Measurements from ENCODE around the gene DAG1.
A peak's percentile ranks its signal among the peaks of the same experiment; 100 is the strongest.

DAG1 gene

DNA sequence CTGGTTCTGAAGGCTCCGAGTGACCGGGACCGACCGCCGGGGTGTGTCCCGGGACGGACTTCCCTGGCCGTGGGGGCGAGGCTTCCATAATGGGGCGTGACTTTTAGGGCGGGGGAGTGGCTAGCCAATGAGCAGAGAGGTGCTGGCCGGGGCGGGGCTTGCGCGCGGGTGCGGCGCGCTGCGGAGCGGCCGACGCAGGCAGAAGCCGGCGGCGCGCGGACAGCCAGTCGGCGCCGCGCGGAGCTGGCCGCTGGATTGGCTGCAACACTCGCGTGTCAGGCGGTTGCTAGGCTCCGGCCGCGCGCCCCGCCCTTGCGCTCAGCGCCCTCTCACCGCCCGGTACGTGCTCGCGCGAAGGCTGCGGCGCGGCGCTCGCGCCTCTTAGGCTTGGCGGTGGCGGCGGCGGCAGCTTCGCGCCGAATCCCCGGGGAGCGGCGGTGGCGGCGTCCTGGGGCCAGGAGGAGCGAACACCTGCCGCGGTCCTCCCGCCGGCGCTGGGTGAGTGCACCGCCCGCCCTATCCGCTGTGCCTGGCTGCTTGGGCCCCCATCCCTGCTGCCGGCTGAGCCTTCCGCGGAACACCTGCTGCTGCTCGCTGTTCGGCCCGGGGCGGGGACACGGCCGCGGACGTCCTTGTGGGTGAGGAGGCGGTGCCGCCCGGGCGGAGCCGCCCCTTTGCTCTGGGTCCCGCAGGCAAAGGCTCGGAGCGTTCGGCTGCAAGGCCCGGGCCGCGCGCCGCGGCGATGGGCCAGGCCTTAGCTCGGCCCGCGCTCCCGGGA lies at the start of gene DAG1:
Gene DAG1 (plus strand): TSS at position 332 of the 778 bp plus-strand sequence. CDS start 40,268 bp downstream, outside the sequence.
- DNase-seq (ENCODE audit: low read depth in 3 of 3), result peak; percentile 86 to 94 (median 87)

DNA sequence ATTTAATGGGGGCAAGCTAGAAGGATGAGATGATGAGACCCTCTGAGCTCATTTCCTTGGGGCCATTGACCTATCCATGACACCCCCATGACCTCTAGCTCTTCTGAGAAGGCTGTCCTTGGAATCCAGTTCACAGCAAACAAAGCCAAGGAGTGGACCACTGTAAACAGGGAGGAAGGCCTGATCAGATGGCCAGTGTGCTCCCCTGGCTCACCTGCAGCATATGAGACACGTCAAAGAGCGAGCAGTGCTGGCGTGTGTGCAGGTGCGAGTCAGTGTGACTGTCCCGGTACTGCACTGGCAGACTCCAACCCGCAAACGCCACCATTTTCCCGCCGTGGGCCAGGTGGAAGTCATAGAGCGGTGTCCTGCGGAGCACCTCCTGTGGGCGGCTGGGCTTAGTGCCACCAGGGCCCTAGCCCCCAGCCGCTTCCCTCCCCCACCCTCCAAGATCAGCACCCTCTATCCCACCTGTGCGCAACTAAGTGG lies 48.1 kb upstream of the DAG1 start:
- no peak for DNase-seq (ENCODE audit: low read depth in 3 of 3)

DNA sequence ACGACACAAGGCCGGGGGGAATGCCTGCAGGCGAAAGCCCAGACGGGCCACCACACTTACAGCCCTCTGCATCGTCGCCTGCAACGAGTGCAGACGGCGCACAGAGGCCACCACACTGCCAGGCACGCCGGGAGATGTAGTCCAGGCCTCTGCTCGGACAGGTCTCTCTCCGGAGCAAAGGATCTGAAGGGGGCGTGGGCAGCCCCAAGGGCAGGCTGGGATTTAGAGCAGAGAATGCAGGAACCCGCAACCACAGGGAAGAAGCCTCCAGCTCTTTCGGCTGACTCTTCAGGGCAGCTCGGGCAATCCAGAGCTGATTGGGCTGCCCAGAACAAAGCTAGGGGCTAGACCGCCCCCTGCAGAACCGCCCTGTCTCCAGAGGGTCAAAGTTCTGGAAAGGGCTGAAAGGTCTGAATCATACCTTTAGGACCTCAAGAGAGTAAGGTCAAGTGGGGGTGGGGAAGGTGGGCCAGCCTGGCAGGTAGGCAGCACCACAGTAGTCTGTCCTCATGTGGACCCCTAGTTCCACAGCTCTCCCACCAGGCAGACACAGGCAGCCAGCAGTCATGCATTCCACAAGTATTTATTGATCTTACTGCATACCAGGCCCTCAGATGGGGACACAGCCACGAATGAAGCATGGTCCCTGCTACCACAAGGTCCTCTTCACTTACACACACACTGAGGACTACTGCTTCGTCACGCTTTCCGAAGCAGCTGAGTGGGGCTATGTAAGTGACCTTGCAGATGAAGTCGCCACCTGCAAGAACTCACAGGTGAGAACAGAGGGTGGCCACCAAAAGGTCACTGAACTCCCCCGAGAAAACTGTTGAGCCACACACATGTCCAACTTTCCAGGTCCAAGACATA lies 47.5 kb upstream of the DAG1 start, which contains the start of gene AMT:
Gene AMT (minus strand): TSS at position 95 of the 870 bp plus-strand sequence. CDS start 23 bp downstream, at position 72.
- no peak for DNase-seq (ENCODE audit: low read depth in 3 of 3)

DNA sequence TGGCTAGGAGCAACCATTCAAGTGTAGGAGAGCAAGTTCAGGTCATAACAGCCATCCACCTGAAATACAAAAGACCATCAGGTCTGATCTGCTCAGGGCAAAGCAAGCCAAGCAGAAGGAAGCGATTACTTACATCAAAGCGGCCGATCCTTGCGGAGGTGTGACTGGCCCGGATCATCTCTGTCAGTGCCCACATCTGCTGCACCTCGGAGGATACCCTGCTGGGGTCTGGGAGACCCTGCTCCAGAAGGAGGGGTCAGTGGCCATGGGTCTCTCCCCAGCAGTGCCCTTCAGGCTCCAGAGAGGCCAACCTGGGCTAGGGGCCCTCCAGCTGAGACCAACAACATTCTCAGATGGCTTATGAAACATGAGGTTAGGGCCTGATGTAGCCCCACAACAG lies 45.3 kb upstream of the DAG1 start:
- DNase-seq (ENCODE audit: low read depth in 3 of 3), result no peak

DNA sequence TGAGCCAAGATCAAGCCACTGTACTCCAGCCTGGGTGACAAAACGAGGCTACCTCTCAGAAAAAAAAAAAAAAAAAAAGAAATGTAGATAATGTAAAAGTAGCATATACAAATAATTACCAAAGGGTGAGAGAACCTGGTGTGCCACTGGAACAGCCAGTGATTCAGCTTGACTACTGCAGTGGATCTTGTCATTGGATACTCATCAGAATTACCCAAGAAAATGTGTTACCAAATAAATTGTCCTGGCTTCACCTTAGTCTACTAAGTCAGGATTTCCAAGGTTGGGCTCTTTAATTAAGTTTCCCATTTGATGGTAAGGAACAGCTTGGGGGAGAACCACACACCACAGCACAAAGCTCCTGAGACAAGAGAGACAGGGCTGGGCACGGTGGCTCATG lies 42.5 kb upstream of the DAG1 start:
- no peak for DNase-seq (ENCODE audit: low read depth in 3 of 3)

DNA sequence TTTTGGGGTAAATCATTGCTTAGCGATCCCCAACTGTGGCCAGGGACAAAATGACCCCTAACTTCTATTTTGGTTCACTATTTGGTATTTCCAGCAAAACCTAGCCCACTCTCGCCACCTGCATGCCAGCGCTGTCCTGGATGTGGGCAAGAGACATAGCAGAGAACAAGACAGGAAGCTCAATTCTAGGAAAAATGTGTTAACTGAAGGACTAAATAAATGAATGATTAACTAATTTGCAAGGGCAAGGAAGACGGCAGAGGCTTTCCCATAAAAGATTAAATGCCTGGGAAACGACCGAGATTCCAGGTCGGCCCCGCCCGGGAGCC lies 41.4 kb upstream of the DAG1 start:
- no peak for DNase-seq (ENCODE audit: low read depth in 3 of 3)

DNA sequence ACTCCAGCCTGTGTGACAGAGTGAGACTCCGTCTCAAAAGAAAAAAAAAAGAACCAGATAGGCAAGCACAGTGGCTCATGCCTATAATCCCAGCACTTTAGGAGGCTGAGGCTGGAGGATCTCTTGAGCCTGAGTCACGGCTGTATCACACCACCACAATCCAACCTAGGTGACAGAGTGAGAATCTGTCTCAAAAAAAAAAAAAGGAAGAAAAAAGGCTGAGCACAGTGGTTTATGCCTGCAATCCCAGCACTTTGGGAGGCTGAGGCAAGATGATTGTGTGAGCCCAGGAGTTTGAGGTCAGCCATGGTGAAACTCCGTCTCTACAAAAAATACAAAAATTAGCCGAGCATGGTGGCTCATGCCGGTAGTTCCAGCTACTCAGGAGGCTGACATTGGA lies 35.3 kb upstream of the DAG1 start:
- no peak for DNase-seq (ENCODE audit: low read depth in 3 of 3)

DNA sequence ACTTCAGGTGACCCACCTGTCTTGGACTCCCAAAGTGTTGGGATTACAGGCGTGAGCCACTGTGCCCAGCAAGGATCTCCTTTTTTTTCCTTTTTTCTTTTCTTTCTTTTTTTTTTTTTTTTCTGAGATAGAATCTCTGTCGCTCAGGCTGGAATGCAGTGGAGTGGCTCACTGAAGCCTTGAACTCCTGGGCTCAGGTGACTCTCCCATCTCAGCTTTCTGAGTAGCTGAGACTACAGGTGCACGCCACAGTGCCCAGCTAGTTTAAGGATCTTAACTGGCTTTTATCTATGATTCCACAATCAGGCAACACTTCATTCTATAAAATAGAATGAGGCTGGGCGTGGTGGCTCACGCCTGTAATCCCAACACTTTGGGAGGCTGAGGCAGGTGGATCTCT lies 24.7 kb upstream of the DAG1 start:
- no peak for DNase-seq (ENCODE audit: low read depth in 3 of 3)

DNA sequence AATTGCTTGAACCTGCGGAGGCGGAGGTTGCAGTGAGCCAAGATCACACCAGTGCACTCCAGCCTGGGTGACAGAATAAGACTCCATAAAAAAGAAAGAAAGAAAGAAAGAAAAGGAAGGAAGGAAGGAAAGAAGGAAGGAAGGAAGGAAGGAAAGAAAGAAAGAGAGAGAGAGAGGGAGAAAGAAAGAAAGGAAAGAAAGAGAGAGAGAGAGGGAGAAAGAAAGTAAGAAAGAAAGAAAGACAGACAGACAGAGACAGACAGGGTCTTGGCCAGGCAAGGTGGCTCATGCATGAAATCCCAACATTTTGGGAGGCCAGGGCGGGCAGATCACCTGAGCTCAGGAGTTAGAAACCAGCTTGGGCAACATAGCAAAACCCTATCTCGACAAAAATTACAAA lies 16.4 kb upstream of the DAG1 start:
- DNase-seq (ENCODE audit: low read depth in 3 of 3), result no peak

DNA sequence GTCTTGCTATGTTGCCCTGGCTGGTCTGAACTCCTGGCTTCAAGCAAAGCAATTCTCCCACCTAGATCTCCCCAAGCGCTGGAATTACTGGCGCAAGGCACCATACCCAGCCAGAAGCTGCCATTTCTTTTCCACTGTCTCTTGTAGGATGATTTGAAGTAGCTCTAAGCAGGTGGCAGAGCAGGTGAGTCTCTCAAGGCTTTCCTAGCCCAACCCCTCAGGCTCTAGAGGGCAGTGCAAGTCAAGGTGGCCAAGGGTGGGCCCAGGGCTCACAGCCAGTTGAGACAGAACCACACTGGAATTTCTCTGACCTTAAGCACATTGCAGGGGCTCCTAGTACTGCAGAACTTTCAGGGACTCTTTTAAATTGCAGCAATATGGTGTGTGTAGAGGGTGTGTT lies 15.6 kb upstream of the DAG1 start:
- no peak for DNase-seq (ENCODE audit: low read depth in 3 of 3)

DNA sequence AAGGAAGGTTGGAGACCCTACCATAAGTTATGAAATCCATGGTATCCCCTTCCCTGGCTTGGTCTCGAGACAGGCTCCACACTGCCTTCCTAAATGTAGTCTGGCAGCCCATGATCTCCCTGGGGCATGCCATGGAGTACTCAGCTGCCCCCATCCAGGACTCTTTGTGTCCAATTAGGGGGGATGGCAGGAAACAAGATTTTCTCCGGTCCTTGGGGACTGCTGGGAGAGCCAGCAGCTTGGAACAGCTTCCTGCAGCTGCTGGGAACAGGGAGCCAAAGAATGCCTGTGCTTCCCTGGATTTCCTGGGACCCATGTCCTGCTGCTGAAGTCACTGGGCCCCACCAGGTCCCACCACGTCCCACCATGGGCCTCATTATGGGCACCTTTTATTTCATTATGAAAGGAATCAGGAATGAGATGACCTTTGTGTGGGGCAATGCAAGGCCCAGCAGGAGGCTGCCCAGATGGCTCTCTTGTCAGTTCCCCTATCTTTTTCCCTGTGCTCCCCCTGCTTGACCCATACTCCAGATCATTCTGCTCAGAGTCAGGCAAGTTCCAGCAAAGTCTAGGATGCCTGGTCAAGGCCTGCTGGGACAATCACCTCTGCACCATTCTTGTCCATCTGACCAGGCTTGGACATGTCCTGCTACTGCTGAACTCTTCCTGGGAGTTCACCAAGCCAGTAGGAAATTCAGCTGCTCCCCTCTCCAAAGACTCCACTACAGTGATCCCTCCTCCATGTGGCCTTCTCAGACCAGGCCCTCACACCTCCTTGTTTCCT lies 15.0 kb upstream of the DAG1 start:
- DNase-seq (ENCODE audit: low read depth in 3 of 3), result no peak

DNA sequence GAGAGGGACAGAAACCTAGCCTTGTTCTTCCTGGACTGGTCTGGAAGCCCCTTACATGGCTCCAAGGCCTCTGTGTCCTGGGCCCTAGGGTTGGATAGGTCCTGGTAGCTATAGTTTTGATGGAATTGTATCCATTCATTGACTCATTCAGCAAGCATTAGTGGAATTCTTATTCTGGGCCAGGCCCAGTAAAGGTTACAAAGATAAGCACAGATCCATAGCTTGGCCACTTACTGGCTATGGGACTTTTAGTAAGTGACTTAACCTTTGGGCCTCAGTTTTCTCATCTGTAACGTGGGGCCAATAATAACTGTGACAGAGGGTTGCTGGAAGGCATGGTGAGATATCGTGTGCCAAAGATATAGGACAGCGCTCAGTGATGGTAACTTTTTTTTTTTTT lies 13.6 kb upstream of the DAG1 start:
- DNase-seq (ENCODE audit: low read depth in 3 of 3), result no peak

DNA sequence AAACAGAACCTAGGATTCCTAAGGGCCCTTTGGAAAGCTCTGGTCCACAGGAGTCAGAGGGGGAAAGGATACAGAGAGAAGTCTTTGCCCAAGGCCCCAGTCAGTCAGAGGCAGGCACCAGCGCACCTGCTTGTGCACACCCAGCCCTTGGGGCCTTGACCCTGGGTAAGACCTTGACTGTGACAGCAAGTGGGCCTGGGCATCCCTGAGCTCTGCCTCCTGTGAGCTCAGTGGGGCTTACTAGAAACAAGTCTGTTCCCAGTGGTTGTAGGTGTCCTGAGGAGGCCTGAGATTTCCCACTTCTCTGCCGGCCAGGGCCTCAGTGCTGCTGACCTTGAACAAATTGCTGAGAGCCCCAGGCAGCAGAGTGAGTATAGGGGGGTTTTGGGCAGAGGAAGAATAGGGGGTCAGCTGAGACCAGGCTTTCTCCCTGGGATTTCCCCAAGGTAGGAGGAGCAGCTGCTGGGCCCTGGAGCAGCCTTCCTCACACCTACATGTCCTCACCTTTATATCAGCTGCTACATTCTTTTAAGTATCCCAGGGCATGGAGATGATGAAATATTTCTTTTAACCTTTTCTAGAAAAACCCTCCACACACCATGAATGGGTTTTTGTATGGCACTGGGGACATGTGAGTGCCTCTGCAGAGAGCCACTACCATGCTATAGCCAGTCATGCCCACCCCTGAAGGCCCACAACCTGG lies 9.7 kb upstream of the DAG1 start:
- no peak for DNase-seq (ENCODE audit: low read depth in 3 of 3)

DNA sequence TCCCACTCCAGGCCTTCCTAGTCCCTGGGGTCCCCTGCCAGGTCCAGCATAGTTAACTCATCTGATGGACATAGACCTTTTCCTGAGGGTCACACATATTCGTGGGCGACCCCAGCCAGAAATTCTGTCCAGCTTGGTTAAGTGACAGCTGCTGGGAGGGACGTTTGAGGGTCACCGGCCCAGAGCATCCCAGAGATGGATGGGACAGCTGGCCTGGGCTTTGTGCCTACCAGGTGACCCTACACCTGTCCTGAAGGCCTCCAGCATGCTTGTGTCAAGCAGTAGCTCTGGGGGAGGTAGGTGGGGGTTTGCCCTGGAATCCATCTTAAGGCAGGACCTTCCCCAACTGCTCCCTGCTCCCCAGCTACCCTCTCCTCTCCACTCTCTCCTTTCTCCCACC lies 9.1 kb upstream of the DAG1 start:
- no peak for DNase-seq (ENCODE audit: low read depth in 3 of 3)

DNA sequence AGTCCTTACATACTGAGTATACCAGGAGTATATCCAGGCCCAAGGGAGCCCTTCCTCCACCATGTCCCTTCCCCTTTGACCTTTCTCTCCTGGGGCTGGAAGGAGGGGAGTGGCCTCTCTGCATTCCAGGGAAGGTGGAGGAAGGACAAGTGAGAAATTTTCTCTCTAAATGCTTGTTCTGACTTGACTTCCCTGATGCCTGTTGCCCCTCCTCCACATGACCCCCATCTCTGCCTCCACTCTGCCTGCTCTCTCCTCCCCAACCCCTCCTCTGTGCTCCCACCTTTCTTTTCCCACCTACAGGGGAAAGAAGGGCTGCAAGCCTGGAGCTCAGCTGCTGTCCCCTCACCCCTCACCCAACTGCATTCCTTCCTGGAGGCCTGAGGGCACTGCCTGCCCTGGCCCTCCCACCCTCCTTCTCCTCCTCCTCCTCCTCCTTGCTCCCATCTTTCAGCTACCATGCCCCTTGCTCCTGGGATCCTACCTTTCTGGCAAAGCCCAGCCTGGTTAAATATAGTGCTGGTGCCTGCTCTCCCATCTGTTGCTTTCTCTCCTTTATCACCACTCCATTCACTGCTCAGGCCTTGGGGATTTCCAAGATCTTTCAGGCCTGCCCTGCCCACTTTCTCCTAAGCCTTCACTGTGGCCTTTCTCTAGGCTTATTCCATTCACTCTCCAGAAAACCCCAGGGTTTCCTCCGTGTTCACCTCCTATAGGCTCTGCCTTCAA lies 8.5 kb upstream of the DAG1 start:
- no peak for DNase-seq (ENCODE audit: low read depth in 3 of 3)

DNA sequence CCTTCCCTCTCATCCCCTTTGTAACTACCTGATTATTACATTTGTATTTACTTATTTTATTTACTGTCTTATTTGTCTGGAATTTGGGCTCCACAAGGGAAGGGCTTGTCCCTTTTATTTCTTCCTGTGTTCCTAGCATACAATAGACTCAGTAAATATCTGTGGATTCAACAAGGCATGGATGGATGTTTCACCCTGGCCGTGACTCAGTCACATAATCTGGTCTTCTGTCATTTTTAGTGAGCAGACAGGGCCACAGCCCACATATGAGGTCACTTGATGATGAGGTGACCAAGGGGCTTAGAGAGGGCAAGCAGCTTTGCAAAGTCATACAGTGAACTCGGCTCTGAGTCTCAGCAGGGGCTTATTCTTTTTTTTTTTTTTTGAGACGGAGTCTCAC lies 7.8 kb upstream of the DAG1 start:
- DNase-seq (ENCODE audit: low read depth in 3 of 3), result no peak

DNA sequence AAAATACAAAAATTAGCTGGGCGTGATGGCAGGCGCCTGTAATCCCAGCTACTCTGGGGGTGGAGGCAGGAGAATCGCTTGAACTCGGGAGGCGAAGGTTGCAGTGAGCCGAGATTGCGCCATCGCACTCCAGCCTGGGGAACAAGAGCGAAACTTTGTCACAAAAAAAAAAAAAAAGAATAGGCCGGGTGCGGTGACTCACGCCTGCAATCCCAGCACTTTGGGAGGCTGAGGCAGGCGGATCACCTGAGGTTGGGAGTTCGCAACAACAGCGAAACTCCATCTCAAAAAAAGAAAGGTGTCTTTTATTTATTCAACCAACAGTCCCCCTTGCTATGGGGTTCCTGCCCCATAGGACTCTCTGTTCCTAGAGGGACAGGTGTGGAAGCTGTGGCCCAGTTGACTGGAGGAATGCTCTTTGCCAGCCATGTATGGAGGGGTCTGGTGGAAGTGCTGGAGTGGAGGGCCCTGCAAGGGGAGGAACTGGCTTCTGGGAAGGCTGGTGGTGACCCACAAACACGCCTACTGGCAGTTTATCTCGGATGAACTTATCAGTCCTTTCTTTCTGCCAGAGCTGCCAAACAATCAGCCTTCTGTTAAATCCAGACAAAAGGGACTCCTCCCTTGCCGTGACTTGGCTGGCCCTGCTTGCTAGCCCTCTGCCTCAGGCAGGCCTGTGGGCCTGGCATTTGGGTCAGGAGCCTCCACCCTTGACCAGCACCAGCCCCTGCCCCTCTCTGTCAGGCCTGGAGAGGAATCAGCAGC lies 4.6 kb upstream of the DAG1 start:
- no peak for DNase-seq (ENCODE audit: low read depth in 3 of 3)

DNA sequence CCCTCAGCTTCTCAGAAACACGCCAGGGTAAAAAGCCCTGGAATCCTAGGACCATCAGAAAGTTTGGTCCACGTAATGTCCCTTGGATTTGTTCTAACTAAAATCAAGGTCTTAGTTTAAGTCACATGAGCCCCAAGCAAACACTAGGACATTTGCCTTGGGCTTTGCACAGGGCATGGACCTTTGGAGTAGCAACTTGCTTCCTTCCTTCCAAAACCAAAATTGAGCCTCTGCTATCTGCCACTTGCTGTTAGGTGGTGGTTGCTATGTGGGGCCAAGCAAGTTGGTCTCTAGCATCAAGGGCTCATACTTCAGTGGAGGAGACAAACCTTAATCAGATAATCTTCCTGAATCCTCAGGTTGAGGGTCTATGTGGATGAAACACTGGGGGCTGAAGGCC lies 4.0 kb upstream of the DAG1 start:
- no peak for DNase-seq (ENCODE audit: low read depth in 3 of 3)

DNA sequence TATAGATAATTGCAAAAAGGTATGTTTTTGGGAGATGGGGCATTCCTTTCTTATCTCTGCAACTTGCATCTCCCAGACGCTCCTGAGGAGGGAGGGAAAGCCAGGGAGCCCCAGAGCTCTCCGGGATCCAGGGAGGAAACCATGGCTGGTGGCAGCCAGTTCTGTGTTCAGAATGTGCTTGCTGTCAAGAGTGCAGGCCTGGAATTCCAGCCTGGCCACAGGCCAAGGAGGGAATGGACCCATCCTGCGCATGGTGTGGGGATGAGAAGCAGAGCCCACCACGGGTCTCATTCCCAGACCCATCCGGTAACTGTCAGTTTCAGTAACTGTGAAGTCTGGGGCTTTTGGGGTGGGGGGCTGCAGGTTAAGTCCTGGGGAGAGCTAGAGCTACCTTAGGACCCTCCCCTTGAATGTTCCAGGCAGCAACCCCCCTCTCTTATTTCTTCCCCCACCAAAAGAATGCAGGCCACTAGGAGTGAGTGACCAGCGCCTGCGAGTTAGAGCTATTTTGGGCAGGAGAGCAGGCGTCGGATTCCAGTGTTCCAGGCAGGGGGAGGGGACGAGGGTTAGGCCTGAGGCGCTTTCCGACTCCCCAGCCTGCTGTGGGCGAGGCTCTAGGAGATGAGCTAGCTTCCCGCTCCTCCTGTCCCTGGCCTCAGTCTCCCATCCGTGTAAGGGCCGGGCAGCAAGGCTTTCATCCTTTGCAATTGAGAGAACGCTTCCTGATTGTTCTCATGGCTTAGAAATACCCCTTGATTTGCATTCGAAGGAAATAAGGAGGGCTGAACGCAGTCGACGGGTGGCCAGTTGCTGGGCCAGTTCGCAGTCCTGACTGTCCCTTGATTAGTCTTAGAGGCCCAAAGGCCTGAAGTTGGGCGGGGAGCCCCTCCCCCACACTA lies 781 bp upstream of the DAG1 start:
- no peak for DNase-seq (ENCODE audit: low read depth in 3 of 3)

Measured in stimulated activated CD4-positive, alpha-beta T cell treated with anti-CD3 and anti-CD28 coated beads, TNF-alpha, amount 100 ng/mL, for 4 hours (primary cell).